Measurements from ENCODE around the gene PLSCR5.
A peak's percentile ranks its signal among the peaks of the same experiment; 100 is the strongest.

The PLSCR5 gene

DNA sequence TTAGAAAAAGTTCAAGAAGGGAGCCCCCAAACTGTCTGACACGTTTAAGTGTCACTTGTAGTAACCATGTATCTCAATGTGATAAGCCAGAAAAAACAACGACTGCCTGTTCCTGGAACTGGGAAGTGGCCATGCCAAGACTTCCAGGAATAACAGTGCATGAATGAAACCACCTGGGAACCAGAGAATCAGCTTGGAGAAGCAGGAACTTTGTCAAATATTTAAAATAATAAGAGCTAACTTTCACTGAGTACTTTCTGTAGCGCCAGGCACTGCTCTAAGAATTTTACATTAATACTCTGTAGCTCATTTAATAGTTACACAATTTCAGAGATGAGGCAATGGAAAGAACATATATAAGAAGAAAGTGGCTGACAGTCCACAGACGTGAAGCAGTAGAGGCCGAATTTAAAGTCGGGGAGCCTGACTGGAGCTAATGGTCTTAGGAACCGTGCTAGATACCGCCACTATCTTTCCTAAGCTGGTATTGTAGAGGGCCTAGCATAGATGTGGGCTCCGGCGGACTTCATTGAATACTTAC is 61.6 kb downstream of the PLSCR5 start:
- DNase-seq (ENCODE audit: extremely low read depth, insufficient read length): no peak
- Histone ChIP-seq H3K36me3 (ENCODE audit: control insufficient read depth, insufficient read depth, low read length) (no peaks in the 10 kb centered on the region), H3K27me3 (replicated peaks; ENCODE audit: control insufficient read depth, insufficient read depth, low read length) (no peaks in the 10 kb centered on the region), H3K4me3 (replicated peaks; ENCODE audit: low read depth, low read length) (peak overlapping the region; percentile 70)
- TF ChIP-seq, protein P1, sequence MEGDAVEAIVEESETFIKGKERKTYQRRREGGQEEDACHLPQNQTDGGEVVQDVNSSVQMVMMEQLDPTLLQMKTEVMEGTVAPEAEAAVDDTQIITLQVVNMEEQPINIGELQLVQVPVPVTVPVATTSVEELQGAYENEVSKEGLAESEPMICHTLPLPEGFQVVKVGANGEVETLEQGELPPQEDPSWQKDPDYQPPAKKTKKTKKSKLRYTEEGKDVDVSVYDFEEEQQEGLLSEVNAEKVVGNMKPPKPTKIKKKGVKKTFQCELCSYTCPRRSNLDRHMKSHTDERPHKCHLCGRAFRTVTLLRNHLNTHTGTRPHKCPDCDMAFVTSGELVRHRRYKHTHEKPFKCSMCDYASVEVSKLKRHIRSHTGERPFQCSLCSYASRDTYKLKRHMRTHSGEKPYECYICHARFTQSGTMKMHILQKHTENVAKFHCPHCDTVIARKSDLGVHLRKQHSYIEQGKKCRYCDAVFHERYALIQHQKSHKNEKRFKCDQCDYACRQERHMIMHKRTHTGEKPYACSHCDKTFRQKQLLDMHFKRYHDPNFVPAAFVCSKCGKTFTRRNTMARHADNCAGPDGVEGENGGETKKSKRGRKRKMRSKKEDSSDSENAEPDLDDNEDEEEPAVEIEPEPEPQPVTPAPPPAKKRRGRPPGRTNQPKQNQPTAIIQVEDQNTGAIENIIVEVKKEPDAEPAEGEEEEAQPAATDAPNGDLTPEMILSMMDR (IDR thresholded peaks at IDR 0.05; ENCODE audit: insufficient read depth, low read length, poor library complexity, severe bottlenecking): no peak

DNA sequence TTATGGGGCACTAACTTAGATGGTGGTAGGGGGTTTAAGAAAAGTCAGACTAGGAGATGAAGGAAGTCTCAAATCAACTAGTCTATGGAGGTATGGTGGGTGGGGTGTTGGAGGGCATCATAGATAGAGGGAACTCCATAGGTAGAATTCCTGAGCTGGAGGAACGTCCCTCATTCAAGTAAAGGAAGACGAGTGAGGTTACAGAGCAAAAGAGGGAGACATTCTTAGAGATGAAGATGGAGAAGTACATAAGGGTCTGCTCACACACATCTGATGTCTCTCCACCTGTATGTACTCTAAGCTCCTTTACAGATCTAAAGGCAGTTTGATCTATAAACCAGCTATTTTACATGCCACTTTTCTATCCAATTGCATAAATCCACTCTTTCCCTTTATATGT is 62.2 kb downstream of the PLSCR5 start:
- no peaks in the 10 kb centered on the region for H3K27me3 ChIP-seq (replicated peaks; ENCODE audit: control insufficient read depth, insufficient read depth, low read length)
- TF ChIP-seq, protein P1 (IDR thresholded peaks at IDR 0.05; ENCODE audit: insufficient read depth, low read length, poor library complexity, severe bottlenecking): no peak
- peak overlapping the region; percentile 70 for H3K4me3 ChIP-seq (replicated peaks; ENCODE audit: low read depth, low read length)
- no peak for DNase-seq (ENCODE audit: extremely low read depth, insufficient read length)
- no peaks in the 10 kb centered on the region for H3K36me3 ChIP-seq (ENCODE audit: control insufficient read depth, insufficient read depth, low read length)

DNA sequence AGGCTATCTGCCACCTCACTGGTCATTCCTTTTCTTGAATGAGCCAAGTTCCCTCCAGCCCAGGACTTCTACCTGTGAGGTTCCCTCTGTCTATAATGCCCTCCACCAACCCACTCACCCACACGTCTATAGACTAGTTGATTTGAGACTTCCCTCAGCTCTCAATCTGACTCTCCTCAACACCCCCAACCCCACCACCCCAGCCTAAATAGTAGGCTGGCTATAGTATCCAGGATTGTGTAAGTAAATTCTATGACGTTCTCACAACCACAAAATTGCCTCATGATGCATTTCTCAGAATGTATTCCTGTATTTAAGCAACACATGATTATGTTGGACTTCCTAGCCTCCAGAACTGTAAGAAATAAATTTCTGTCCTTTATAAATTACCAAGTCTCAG is 63.0 kb downstream of the PLSCR5 start:
- peak overlapping the region; percentile 32; the same call in 1 of the 2 replicates for H3K4me3 ChIP-seq (replicated peaks; ENCODE audit: low read depth, low read length)
- no peaks in the 10 kb centered on the region for H3K27me3 ChIP-seq (replicated peaks; ENCODE audit: control insufficient read depth, insufficient read depth, low read length)
- H3K36me3 ChIP-seq (ENCODE audit: control insufficient read depth, insufficient read depth, low read length): no peaks in the 10 kb centered on the region
- DNase-seq (ENCODE audit: extremely low read depth, insufficient read length): no peak
- TF ChIP-seq, protein P1 (IDR thresholded peaks at IDR 0.05; ENCODE audit: insufficient read depth, low read length, poor library complexity, severe bottlenecking): no peak

DNA sequence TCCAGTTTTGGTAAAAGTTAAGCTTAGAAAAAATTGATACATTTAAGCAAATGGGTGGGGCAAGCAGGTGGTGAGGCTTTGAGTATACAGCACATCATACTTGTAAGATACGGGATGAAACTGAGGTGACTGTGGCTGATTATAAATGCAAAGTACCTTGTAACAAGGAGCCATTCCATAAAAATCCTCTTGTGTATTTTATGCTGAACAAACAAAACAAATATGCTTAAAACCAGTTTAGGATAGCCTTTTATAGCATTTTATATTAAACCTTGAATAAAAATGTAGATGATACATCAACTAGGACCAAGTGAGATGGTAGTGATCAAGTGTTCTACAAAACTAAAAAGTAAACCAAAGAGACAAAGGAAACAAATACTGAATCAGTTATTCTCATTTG is 64.2 kb downstream of the PLSCR5 start:
- no peak for DNase-seq (ENCODE audit: extremely low read depth, insufficient read length)
- Histone ChIP-seq H3K36me3 (ENCODE audit: control insufficient read depth, insufficient read depth, low read length) (no peaks in the 10 kb centered on the region), H3K4me3 (replicated peaks; ENCODE audit: low read depth, low read length) (no peak overlapping the region), H3K27me3 (replicated peaks; ENCODE audit: control insufficient read depth, insufficient read depth, low read length) (no peaks in the 10 kb centered on the region)
- TF ChIP-seq, protein P1 (IDR thresholded peaks at IDR 0.05; ENCODE audit: insufficient read depth, low read length, poor library complexity, severe bottlenecking): no peak

DNA sequence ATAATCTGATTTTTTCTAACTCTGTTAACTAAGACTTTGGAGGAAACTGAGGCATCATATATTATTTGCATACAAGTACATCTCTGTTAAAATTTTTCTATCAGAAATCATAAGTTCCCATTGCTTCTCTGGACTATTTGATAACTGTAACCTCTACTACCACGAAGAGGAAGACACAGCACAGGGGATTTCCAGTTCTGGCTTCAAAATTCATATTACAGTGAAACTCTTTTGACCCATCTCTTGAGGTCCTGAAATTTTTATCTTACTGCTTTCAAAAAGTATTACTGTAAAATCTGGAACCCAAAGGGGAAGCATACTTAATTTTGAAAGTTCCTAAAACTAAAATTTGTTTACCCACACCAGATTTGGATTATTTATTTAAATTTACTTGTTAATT is 64.9 kb downstream of the PLSCR5 start:
- H3K27me3 ChIP-seq (replicated peaks; ENCODE audit: control insufficient read depth, insufficient read depth, low read length): no peaks in the 10 kb centered on the region
- TF ChIP-seq, protein P1 (IDR thresholded peaks at IDR 0.05; ENCODE audit: insufficient read depth, low read length, poor library complexity, severe bottlenecking): no peak
- H3K4me3 ChIP-seq (replicated peaks; ENCODE audit: low read depth, low read length): no peak overlapping the region
- DNase-seq (ENCODE audit: extremely low read depth, insufficient read length): peak; percentile 24
- H3K36me3 ChIP-seq (ENCODE audit: control insufficient read depth, insufficient read depth, low read length): no peaks in the 10 kb centered on the region

DNA sequence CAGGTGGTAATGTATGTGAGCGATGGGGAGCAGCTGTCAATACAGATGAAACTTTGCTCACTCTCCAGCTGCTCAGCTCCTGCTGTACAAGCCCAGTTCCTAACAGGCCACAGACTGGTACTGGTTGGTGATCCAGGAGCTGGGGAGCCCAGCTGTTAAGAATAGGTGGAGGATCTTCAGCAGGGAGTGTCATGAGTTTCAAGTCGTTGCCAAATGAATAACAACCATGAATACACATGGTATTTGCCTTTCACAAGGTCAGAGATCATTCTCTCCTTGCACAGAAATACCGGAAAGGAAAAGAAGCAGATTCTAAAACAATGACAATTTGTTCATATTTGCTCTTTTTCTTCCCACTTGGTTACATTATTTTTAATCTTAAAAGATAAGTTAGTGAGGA is 65.8 kb downstream of the PLSCR5 start:
- Histone ChIP-seq H3K36me3 (ENCODE audit: control insufficient read depth, insufficient read depth, low read length) (no peaks in the 10 kb centered on the region), H3K27me3 (replicated peaks; ENCODE audit: control insufficient read depth, insufficient read depth, low read length) (no peaks in the 10 kb centered on the region), H3K4me3 (replicated peaks; ENCODE audit: low read depth, low read length) (no peak overlapping the region)
- DNase-seq (ENCODE audit: extremely low read depth, insufficient read length): no peak
- TF ChIP-seq, protein P1 (IDR thresholded peaks at IDR 0.05; ENCODE audit: insufficient read depth, low read length, poor library complexity, severe bottlenecking): no peak
